ENCODE data around the gene VPS13C. TPM values are rescaled to one million over a fixed set of nuclear protein-coding genes. Genes with fewer than 3 reads are reported as not detected.

Gene VPS13C
- total RNA-seq, 2 donors from 2014 or later, result 116 to 127 TPM

GRCh38 chr15:62090988-62091387 is 30.7 kb upstream of the VPS13C start:
- no peaks in the 10 kb centered on the region for H3K9me3 ChIP-seq (ENCODE audit: control insufficient read depth, low read length, poor library complexity, severe bottlenecking)
- ATAC-seq, result no peak
- no peak for DNase-seq

DNA sequence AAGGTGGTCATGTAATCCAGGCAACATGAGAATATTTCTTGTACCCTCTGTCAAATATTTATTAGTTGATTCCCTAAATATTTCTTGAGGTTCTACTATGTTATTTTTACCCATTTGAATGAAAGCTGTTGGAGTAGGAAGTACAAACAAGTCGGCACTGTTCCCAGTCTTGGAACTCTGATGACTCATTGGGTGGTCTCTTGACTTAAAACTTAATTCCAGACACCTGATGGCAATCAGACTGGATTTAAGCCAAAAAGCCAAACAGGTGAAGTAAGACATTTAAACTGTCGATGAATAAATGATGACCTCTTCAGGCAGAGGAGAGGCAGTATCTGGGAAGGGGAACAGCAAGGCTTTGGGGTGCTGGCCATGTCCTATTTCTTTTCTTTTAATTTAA is 29.4 kb upstream of the VPS13C start:
- no peak overlapping the region for H3K27ac Mint-ChIP-seq
- H3K27me3 Mint-ChIP-seq, result no peaks in the 10 kb centered on the region
- no peak overlapping the region for H3K4me3 Mint-ChIP-seq
- peaks cover 7% of the 10 kb centered on the region for H3K4me1 Mint-ChIP-seq
- DNase-seq, result no peak
- H3K9me3 ChIP-seq (ENCODE audit: control insufficient read depth, low read length, poor library complexity, severe bottlenecking), result no peaks in the 10 kb centered on the region
- H3K36me3 Mint-ChIP-seq (ENCODE audit: low read depth), result no peaks in the 10 kb centered on the region
- no peak for ATAC-seq

More at GRCh38 chr15:62090988-62091387, 30.7 kb upstream of the VPS13C start:
- Mint-ChIP-seq H3K27ac (peak overlapping the region; percentile 59), H3K36me3 (ENCODE audit: low read depth) (no peaks in the 10 kb centered on the region), H3K27me3 (no peaks in the 10 kb centered on the region), H3K4me3 (no peak overlapping the region), H3K4me1 (peaks cover 4% of the 10 kb centered on the region)

GRCh38 chr15:62088353-62088693 is 28.1 kb upstream of the VPS13C start:
- Mint-ChIP-seq H3K27ac (peak overlapping the region; percentile 77), H3K36me3 (ENCODE audit: low read depth) (no peaks in the 10 kb centered on the region), H3K4me3 (no peak overlapping the region), H3K27me3 (no peaks in the 10 kb centered on the region), H3K4me1 (peaks cover 7% of the 10 kb centered on the region)
- ATAC-seq, result no peak
- DNase-seq, result no peak
- no peaks in the 10 kb centered on the region for H3K9me3 ChIP-seq (ENCODE audit: control insufficient read depth, low read length, poor library complexity, severe bottlenecking)

GRCh38 chr15:62087671-62088352 is 27.6 kb upstream of the VPS13C start:
- Mint-ChIP-seq H3K4me3 (no peak overlapping the region), H3K4me1 (peaks cover 7% of the 10 kb centered on the region), H3K27ac (no peak overlapping the region), H3K27me3 (no peaks in the 10 kb centered on the region), H3K36me3 (ENCODE audit: low read depth) (no peaks in the 10 kb centered on the region)
- DNase-seq (no peak), ATAC-seq (no peak)
- H3K9me3 ChIP-seq (ENCODE audit: control insufficient read depth, low read length, poor library complexity, severe bottlenecking), result no peaks in the 10 kb centered on the region

GRCh38 chr15:62085740-62086139 is 25.5 kb upstream of the VPS13C start:
- no peaks in the 10 kb centered on the region for H3K27me3 Mint-ChIP-seq
- DNase-seq, result no peak
- H3K9me3 ChIP-seq (ENCODE audit: control insufficient read depth, low read length, poor library complexity, severe bottlenecking), result no peaks in the 10 kb centered on the region
- H3K36me3 Mint-ChIP-seq (ENCODE audit: low read depth), result no peaks in the 10 kb centered on the region
- H3K4me3 Mint-ChIP-seq, result no peak overlapping the region
- peaks cover 5% of the 10 kb centered on the region for H3K4me1 Mint-ChIP-seq
- no peak overlapping the region for H3K27ac Mint-ChIP-seq
- ATAC-seq, result no peak

DNA sequence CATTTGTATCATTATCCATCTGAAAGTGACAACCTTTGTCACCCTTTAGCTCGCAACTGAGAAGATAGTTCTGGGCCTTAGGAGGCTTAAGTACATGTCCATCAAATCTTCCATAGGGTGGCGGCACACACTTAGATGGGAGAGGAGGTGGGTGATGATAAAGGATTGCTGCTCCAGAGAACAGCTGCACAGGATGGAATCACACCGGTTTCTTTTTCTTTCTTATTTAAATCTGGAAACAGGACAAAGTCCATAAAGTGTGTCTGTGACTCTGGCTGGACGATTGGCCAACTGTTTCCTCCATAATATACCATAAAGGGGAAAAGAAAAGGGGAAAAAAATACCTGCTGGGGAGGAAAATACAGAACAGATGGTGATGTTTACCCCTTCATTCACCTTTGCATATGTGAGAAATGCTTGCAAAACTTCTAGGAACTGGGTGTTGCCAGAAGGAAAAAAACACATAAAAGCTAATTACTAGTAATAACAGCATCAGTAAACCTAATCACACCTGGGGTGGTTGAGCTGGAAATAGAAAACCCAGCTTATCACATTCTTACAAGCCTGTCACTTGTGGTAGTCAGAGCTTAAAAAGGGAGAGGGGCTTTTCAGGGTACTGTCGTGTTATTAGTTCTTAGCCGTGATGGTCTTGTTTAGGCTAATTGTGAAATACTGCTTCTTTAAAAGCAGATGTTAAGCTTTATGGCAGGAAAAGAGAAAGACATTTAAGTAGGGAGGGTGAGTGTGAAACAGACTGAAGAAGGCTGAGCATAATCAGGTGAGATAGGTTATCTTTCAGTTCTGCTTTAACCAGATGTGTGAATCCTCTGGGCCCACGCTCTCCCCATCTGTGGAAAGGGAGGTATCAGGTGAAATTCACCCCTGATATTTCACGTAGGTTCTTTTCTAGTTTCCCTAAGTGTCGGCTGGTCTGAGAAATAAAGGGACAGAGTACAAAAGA is 23.2 kb upstream of the VPS13C start:
- DNase-seq (no peak), ATAC-seq (no peak)
- Mint-ChIP-seq H3K36me3 (ENCODE audit: low read depth) (no peaks in the 10 kb centered on the region), H3K4me1 (peaks cover 3% of the 10 kb centered on the region), H3K27me3 (no peaks in the 10 kb centered on the region), H3K27ac (no peak overlapping the region), H3K4me3 (no peak overlapping the region)
- no peaks in the 10 kb centered on the region for H3K9me3 ChIP-seq (ENCODE audit: control insufficient read depth, low read length, poor library complexity, severe bottlenecking)

DNA sequence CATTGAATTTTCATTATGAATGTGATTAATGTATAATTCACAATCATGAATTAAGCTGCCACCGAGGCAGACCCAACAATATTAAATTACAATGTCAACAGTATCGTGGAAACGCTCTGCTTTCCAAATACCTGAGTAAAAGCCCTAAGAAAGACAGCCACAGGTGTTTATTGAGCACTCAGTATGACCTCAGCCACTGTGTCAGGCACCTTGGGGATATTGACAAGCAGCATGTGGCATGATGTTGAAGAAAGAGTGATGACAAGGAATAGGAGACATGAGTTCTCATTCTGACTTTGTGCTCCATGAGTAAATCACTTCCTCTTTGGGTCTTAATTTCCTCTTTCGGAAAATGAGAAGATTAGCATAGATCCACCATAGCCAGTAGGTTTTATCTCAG is 19.3 kb upstream of the VPS13C start:
- H3K4me3 Mint-ChIP-seq, result no peak overlapping the region
- H3K9me3 ChIP-seq (ENCODE audit: control insufficient read depth, low read length, poor library complexity, severe bottlenecking), result no peaks in the 10 kb centered on the region
- ATAC-seq (no peak), DNase-seq (no peak)
- H3K4me1 Mint-ChIP-seq, result peaks cover 2% of the 10 kb centered on the region
- no peak overlapping the region for H3K27ac Mint-ChIP-seq
- no peaks in the 10 kb centered on the region for H3K27me3 Mint-ChIP-seq
- no peaks in the 10 kb centered on the region for H3K36me3 Mint-ChIP-seq (ENCODE audit: low read depth)

DNA sequence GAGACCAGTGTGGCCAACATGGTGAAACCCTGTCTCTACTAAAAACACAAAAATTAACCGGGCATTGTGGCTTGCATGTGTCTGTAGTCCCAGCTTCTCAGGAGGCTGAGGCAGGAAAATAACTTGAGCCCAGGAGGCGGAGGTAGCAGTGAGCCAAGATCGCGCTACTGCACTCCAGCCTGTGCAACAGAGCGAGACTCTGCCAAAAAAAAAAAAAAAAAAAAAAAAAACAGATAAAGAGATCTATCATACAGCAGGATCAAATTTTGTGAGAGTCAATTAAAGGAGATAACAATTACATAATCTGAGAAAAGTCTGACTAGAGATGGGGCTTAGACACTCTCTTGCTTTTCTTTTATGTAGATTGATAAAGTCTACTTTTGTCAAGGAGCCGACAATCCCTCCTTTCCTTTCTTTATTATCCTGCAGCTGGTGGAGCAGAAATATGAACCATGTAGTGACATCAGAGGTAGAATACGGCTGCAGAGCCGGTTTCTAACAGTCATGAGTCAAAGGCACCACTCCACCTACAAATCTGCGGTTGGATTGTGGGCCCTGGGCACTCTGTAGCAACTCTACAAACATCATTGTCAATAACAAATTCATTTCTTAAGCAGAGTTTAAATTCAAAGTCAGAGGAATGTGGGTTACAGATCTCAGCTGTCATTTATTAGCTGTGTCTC is 15.5 kb upstream of the VPS13C start:
- Mint-ChIP-seq H3K4me1 (peaks cover 4% of the 10 kb centered on the region), H3K36me3 (ENCODE audit: low read depth) (no peaks in the 10 kb centered on the region), H3K4me3 (no peak overlapping the region), H3K27ac (peak overlapping the region; percentile 21), H3K27me3 (no peaks in the 10 kb centered on the region)
- ATAC-seq, result peak; percentile 27
- no peak for DNase-seq
- no peaks in the 10 kb centered on the region for H3K9me3 ChIP-seq (ENCODE audit: control insufficient read depth, low read length, poor library complexity, severe bottlenecking)

DNA sequence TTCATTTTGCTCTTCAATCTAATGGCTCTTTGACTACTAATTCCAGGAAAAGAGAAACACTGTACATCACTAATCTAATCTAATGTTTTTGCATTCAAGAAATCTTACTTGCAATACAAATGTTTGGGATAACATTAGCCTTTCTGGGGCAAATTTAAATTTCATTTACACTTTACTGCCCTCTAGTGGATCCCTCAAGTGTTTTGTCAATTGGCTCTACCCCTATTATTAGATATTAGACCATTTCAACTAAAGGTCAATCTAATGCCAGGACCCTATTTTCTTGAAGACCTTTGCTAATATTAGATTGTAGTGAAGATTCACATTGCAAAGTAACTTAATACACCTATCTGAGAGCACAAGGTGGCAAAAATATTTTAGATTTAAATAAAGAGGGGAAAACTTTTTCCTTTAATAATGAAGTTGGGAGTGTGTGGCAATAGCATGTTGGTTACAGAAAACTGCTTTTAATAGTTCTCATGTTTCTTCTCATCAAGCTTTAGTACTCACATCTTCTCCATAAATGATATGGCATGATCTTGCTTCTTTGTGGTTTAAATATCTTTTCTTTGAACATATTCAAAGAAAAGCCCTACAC is 11.6 kb upstream of the VPS13C start:
- no peaks in the 10 kb centered on the region for H3K36me3 Mint-ChIP-seq (ENCODE audit: low read depth)
- no peak overlapping the region for H3K4me3 Mint-ChIP-seq
- no peak for DNase-seq
- H3K9me3 ChIP-seq (ENCODE audit: control insufficient read depth, low read length, poor library complexity, severe bottlenecking), result no peaks in the 10 kb centered on the region
- no peak overlapping the region for H3K27ac Mint-ChIP-seq
- H3K4me1 Mint-ChIP-seq, result peaks cover 13% of the 10 kb centered on the region
- ATAC-seq, result no peak
- peaks cover 5% of the 10 kb centered on the region for H3K27me3 Mint-ChIP-seq

DNA sequence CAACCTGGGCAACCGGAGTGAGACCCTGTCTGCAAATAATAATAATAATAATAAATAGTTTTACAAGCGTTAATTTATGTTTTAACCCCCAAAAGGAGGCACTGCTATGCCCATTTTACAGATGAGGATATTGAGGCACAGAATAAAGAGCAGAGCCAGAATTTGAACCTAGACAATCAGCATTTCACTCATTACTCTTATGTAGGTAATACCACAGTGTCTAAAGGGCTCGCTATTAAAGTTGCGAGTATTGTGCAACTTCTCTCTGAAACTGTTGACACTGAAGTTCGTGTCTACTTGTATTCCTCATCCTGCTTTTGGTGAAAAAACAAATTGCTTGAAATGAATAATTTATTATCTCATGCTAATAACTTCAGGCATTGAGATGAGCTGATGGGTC is 9.3 kb upstream of the VPS13C start:
- H3K9me3 ChIP-seq (ENCODE audit: control insufficient read depth, low read length, poor library complexity, severe bottlenecking), result no peaks in the 10 kb centered on the region
- no peak for DNase-seq
- Mint-ChIP-seq H3K36me3 (ENCODE audit: low read depth) (no peaks in the 10 kb centered on the region), H3K27ac (no peak overlapping the region), H3K27me3 (peaks cover 5% of the 10 kb centered on the region), H3K4me3 (no peak overlapping the region), H3K4me1 (peaks cover 17% of the 10 kb centered on the region)
- ATAC-seq, result no peak

DNA sequence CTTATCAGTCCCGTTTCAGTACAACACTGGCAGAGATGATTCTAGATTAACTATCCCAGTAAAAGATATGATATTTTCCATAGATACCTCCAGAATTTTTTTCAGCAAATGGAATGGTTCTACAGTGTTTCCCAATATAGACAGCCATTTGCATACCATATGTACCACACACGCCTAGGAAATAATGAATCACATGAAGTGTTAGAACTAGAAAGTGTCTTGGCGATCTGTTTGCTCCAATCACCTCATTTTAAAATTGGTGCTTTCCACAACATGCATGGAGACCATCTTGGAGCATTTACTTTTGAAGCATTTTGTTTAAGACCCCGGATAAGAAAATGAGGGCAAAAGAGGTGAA is 8.5 kb upstream of the VPS13C start:
- no peaks in the 10 kb centered on the region for H3K9me3 ChIP-seq (ENCODE audit: control insufficient read depth, low read length, poor library complexity, severe bottlenecking)
- DNase-seq, result no peak
- Mint-ChIP-seq H3K4me1 (peaks cover 17% of the 10 kb centered on the region), H3K36me3 (ENCODE audit: low read depth) (no peaks in the 10 kb centered on the region), H3K27ac (peak overlapping the region; percentile 27), H3K27me3 (peaks cover 5% of the 10 kb centered on the region), H3K4me3 (peak overlapping the region; percentile 77)
- ATAC-seq, result no peak

DNA sequence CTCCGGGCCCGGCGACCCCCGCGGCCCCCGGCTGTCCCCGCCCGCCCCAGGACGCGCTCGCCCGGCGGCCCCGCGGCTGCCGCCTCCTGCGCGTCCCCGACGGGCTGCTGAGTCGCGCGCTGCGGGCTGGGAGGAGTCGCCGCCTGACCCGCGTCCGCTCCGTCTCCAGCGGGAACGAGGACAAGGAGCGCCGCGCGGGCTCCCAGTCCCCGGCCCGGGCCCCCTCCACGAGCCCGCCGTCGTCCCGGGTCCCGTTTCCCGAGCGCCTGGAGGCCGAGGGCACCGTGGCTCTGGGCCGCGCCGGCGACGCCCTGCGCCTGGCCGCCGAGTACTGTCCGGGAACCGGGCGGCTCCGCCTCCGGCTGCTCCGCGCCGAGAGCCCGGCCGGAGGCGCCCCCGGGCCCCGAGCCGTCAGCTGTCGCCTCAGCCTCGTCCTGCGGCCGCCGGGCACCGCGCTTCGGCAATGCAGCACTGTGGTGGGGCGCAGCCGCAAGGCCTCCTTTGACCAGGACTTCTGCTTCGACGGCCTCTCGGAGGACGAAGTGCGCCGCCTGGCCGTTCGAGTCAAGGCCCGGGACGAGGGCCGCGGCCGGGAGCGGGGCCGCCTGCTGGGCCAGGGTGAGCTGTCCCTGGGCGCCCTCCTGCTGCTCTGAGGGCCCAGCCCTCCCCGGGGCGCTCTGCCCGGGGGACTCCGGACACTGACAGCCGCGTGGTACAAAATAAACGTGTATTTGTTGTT is 8.0 kb upstream of the VPS13C start:
- peak; percentile 7 to 23 (median 19) for DNase-seq
- peak overlapping the region; percentile 77 for H3K4me3 Mint-ChIP-seq
- peak overlapping the region; percentile 27 for H3K27ac Mint-ChIP-seq
- no peaks in the 10 kb centered on the region for H3K36me3 Mint-ChIP-seq (ENCODE audit: low read depth)
- peaks cover 5% of the 10 kb centered on the region for H3K27me3 Mint-ChIP-seq
- peak; percentile 40 for ATAC-seq
- H3K4me1 Mint-ChIP-seq, result peaks cover 18% of the 10 kb centered on the region
- H3K9me3 ChIP-seq (ENCODE audit: control insufficient read depth, low read length, poor library complexity, severe bottlenecking), result no peaks in the 10 kb centered on the region
